Sciatic nerve (tissue), 2 donors: ENCODE data around the gene KRTAP5-6. TPM values are rescaled to one million over a fixed set of nuclear protein-coding genes. Genes with fewer than 3 reads are reported as not detected.
A peak's percentile ranks its signal among the peaks of the same experiment; 100 is the strongest.

Experiments used
- ATAC-seq: fragments of 200-7000 bp; cut with Tn5 transposase; one replicate; pipeline ENCODE4 v1.9.1; 2020; ENCODE audit warnings: mild to moderate bottlenecking, moderate library complexity
- DNase-seq: peaks from one replicate; pipeline ENCODE4 v3.0.0-alpha.2; 2020; ENCODE audit warnings: low spot score
- intact Hi-C: fragments of 100-400 bp; cut with DNase I; formaldehyde crosslinking; loops from one replicate; pipeline ENCODE4 v1.14.2; 2022
- total RNA-seq: library from RNA; stranded (reverse); fragmentation: NEBNext Ultra II Directional; extraction: Animal tissue kit (Norgen Biotek cat#: 25700); gene quantifications from one replicate; pipeline ENCODE4 v1.2.1, GENCODE V29; 2021
- donor health status: DM: no; HTN: no; CAD: no.
- donor health status: DM: no; HTN: no; CAD: no.

The KRTAP5-6 gene
- total RNA-seq, 1 donor from 2014 or later, result not detected

DNA sequence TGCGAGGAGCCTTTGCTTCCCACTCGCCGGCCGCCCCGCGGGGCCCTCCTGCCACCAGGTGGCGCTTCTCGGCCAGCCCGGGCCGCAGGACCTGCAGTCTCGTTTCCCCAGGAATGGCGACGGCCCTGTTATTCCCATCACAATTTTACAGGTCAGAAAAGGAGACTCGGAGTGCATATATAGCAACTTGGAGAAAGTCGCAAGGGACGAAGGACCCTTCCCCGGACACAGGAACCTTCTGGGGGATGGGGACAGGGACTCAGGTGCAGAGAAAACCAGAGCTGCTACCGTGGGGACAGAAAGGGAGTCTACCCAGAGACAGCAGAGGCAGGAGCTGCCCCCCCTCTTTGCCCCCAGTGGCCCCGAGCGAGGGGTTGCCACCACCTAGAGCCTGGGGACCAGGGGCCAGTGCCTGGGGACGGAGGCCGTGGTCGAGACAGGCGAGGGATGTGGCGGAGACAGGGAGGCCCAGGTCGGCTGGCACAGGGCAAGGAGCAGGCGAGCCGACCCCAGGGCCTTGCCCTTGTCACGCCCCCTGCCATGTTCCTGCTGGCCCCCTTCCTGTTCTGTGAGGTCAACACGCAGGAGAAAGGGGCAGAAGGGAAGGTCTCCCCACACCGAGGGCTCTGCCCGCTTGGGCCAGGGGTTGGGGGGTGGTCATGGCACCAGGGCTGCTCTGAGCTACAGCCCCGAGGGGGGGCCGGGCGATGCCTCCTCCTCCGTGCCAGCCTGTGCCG, 3.5 kb upstream of the KRTAP5-6 start:
- peak; percentile 87 for ATAC-seq

DNA sequence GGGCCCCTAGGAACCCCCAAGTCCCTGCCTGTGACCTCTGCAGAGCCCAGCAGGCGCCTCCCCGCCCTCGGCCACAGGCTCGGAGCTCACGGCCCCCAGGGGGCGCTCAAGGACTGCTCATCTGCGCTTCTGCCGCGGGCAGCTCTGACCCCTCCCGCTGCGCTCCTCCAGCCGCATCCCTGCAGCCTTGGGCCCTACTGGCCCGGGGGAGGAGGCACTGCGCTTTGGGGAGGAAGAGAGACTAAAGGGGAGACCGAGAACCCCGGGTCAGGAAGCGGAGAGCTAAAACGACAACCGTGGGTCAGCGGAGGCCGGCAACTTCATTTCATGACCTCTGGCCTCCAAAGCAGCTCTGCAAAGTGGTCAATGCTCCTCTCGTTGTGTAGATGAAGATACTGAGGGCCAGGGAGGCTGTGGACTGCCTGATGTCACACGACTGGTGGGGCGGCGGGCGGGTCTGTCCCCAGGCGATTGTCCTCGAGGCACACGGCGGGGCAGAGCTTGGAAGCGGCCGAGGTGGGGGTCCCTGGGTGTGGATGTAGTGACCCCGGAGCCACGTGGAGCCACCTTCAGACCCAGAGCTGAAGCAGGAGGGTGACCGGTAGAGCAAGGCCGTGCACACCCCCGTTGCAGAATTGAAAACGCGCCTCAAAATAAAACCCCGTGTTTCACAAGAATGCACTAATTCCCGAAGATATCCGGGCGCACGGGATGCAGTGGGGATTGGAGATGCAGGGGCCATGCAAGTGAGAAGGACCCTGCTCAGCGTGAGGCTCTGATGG, 2.7 kb upstream of the KRTAP5-6 start:
- ATAC-seq, result peak; percentile 97
- intact Hi-C loops, result loop anchor here (5.0 kb wide), 1 partner anchor 42 kb away; no protein-coding TSS in a partner anchor
- DNase-seq, result peak; percentile 95

More for the DNA sequence above, 3.5 kb upstream of the KRTAP5-6 start:
- intact Hi-C loops, result loop anchor here (2.0 to 5.0 kb wide), 2 partner anchors 41 to 139 kb away; no protein-coding TSS in a partner anchor
- peak; percentile 90 for DNase-seq

DNA sequence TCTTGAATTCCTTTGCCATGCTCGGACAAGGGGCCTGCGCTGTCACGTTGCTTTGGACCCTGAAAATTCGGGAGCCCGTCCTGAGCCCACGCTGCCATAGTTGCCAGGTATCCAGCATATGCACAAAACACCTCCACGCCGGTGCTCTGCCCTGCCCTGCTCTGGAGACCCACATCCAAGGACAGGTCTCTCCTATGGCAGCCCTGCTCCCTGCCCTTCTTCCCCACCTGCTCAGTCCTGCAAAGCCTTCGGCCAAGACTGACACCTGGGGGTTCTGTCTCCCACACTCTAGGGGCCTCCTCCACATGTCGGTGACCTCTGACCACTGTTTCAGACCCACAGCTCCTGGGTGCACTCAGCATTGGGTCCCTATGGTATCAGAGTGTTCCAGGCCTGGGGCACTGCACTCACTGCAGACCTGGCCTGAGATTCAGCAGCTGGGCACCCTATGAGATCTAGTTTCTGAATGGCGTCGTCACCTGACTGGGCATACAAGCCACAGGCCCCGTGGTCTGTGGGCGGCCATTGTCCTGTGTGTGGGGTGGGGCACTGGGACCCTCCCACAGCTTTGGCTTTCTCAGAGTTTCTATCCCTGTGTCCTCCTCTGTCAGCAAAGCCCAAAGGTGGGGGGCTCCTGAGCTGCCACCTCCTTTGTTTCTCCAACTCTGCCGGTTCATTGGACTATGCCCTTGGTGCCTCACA, 2.0 kb upstream of the KRTAP5-6 start:
- intact Hi-C loops, result loop anchor here (5.0 kb wide), 1 partner anchor 43 kb away; no protein-coding TSS in a partner anchor
- DNase-seq, result no peak
- ATAC-seq, result no peak

DNA sequence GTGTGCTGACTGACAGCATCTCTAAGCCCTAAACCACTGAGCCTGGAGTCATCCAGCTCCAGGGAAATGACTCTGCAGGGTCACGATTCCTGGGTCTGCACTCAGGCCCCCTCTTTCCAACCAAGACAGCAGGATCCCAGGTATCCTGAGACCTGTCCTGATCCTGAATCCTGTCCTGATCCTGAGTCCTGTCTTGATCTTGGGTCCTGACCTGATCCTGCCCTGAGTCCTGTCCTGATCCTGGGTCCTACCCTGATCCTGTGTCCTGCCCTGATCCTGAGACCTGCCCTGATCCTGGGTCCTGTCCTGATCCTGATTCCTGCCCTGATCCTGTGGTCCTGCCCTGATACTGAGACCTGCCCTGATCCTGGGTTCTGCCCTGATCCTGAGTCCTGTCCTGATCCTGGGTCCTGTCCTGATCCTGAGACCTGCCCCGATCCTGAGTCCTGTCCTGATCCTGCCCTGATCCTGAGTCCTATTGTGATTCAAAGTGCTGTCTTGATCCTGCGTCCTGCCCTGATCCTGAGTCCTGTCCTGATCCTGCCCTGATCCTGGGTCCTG, 1.4 kb upstream of the KRTAP5-6 start:
- no peak for DNase-seq
- intact Hi-C loops, result no loop called here
- ATAC-seq, result no peak

DNA sequence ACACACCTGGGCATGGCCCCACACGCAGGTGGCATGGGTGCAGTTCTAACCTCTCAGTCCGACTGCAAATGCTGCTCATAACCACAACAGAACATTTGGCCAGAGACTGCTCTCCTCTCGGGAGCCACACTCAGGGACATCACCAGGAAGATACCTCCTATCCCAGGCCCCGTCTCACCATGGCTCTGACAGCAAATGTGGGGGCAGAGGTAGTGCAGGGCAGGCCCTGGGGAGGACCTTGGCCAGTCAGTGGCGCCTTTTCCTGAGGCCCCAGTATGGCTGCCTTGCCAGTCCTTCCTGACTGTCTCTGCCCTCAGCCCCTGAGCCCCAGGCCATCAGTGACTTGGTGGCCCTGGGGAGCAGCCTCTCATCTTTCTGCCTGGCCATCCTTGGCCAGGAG, 2.8 kb downstream of the KRTAP5-6 start:
- DNase-seq, result peak; percentile 46
- no peak for ATAC-seq
- intact Hi-C loops, result no loop called here

DNA sequence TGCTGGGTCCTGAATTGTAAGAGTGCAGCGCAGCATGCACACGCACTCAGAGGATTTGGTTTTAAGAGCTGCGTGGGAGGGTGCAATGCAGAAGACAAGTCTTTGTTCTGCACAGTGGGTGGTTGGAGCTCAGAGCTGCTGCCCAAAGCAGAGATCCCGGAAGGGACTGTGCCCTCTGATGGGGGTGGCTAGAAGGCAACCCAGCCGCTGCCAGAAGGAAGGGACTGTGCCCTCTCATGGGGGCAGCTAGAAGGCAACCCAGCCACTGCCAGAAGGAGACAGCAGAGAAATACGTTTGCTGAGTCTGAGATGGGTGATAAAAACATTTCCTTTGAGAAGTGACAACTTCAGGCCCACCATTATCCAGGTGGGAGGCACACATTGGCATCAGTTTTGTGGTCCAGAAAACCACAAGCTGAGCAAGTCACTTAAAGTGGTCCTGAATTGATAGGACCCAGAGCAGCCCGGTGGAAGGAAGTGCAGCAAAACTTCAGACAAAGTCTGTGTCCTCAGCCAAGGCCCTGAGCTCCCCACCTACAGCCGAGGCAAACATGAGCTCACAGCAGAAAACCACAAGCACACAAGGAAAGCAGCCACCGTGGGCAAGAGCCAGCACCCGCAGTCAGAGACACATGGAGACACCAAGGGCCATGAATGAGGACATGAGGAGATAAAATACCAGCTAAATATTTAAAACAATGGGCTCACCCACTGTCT, 4.3 kb downstream of the KRTAP5-6 start:
- DNase-seq (no peak), ATAC-seq (peak; percentile 55)
- intact Hi-C loops, result no loop called here

DNA sequence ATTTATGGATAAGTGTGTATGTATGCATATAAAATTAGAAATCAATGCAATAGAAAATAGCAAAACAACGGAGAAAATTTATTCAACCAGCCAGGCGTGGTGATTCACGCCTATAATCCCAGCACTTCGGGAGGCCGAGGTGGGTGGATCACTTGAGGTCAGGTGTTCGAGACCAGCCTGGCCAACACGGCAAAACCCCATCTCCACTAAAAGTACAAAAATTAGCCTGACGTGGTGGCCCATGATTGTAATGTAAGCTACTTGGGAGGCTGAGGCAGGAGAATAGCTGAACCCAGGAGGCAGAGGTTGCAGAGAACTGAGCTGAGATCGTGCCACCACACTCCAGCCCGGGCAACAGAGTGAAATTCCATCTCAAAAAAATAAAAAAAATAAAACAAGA, 5.5 kb downstream of the KRTAP5-6 start:
- intact Hi-C loops, result no loop called here
- DNase-seq (no peak), ATAC-seq (no peak)

DNA sequence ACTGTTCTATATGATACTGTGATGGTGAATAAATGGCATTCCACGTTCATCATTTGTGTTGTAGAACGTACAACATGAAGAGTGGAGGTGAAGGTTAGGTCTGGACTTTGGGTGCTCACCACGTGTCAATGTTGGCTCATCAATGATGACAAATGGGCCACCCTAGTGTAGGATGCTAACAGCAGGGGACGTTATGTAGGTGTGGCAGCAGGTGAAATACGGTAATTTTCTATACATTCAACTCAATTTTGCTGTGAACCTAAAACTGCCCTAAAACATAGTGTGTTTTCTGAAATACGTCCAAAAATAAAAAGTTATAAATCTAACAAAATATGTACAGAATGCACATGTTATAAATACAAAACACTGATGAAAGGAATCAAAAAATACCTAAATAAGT, 6.2 kb downstream of the KRTAP5-6 start:
- DNase-seq (no peak), ATAC-seq (no peak)
- intact Hi-C loops, result no loop called here

DNA sequence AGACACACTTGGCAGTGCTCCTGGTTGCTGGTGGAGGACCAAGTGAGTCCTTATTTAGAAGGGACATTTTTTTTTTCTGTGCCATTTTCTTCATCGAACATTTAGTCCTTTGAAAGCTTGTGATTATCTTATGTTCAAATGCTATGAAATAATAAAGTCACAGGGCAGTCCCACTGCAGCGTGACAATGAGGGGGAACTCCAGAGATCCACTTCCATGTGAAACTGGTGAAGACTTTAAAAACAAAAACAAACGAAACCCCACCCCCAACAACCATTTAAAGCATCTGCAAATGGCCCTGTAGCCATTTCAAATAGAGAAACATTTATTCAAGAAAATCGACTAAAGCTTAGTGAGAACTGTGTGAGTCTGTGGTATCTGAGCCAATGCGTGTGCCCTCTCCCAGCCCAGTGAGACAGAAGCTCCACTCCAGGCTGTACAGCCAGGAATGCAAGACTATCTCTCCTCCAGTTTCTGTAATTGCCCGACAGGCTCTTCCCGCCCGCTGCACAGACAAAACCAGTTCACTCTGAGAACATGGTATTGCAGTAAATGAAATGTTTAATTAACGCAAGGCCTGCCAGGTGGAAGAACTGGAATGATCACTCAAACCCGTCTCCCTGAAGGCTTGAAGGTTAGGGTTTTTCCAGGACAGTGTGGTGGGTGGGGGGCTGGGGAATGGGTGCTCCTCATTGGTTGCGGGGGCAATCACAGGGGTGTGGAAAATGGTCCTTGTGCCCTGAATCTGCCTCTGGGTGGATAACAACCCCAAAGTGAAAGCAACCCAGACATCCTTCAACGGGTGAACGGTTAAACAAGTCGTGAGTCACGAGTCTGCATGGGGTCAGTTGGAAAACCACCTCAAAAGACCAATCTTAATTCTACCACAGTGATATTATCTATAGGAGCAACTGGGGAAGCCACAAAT, 8.4 kb downstream of the KRTAP5-6 start:
- no peak for DNase-seq
- ATAC-seq, result no peak
- intact Hi-C loops, result no loop called here

DNA sequence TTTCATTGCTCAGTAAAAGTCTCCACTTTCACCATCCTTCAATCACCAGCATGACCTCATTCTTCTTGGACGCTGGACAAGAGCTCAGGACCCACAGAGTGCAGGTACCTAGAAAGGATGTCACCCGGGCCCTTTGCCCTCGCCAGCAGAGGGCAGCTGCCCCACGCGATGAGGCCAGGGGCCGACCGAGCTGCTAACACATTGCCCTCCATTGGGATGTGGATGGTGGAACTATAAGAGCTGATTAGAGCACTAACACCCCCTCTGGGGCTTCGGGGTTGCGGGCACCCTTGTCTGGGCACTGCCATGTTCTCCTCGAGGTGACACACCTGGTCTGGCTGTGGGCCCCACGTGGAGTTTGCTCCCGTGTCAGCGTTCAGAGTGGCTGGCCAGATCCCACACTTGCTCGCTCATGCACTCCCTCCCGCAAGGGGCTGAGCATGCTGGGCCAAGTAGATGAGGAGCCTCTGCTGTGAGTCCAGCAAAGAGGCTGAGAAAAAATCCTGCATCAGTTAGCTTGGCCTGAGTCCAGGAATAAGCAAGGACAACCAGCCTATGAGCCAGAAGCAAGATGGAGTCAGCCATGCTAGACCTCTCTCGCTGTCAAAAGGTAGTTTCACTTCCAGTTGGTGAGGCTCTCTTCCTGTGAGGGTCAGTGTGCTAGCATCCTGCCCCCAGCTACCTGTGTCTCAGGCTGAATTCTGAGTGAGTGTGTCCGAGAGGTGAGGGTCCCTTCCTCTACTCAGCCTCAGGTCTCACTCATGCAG, 9.8 kb downstream of the KRTAP5-6 start:
- DNase-seq (peak; percentile 50), ATAC-seq (no peak)
- intact Hi-C loops, result no loop called here

DNA sequence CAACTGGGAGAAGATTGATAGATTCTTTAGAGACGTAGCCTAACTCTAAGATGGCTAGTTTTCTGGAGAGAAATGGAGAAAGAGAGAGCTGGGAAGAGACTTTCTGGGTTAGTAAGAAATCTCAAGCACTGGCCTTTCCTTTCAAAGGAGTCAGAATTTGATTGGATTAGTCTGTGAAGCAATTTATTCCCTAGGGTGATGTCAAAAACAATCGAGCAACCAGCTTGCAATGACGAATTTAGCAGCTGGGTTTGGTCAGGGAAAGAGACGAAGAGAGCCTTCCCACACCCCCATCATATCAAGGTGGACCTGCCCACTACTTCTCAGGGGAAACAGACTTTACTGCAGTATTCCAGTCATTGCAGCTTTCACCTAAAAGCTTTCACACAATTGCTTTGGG, 10.8 kb downstream of the KRTAP5-6 start:
- intact Hi-C loops, result no loop called here
- ATAC-seq (no peak), DNase-seq (no peak)

DNA sequence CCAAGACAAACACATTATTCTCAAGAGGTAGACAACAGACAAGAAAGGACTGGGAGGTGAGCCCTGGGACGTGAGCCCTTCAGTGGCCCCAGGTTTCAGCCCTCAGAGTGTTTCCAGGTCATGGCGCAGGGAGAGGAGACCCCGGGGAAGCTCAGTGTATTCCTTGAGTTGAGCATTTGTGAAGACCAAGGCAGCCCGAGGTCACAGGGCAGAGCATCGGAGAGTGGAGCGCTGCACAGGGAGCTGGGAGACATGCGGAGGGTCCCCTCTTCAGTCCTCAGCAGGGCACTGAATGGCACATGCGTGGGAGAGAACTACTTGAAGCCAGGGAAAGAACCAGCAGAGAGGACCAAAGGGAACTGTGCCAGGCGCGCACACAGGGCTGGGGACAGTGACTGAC, 11.7 kb downstream of the KRTAP5-6 start:
- DNase-seq (peak; percentile 26), ATAC-seq (no peak)
- intact Hi-C loops, result no loop called here

DNA sequence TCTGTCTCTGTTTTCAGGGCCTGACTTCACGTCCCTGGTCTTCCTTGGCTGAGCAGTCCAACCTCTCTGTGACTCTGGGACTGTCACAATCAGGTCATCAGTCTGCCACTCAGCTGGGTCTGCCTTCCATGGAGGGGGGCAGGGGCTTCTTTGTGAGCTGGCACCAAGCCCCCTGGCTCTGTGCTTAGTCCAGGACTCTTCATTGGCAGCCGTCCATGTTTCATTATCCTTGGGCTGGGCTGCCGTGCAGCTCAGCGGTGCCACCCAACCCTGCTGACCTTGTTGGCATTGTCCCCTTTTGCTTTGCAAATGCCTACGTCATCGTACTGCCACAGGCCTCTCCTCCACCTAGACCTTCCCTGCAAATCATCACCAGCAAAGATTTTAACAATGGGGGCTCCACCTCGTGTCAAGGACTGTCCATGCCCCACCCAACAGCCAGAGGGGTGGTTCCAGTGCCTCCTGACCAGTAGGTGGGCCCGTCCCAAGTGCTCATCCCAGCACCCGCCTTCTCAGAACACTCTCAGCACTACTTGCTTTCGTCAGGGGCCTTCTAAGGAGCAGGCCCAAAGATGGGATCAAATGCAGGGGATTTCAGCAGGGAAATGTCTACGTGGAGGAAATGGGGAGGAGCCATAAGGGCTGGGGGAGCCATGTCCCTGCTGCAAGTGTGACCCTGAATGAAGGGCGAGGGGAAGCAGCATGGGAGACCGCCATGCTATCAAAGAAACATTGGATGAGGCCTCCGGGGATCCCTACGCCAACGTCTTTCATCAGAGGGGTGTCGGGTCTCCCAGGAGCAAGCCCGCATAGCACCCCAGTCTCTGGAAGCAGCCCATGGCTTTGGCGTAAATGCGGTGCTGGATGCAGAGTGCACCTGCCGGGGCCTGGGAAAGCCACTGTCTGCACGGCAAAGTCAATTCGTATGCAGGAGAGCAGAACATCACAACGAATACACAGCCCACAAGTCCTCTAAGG, 18.2 kb downstream of the KRTAP5-6 start:
- ATAC-seq (no peak), DNase-seq (peak; percentile 44)
- intact Hi-C loops, result no loop called here

DNA sequence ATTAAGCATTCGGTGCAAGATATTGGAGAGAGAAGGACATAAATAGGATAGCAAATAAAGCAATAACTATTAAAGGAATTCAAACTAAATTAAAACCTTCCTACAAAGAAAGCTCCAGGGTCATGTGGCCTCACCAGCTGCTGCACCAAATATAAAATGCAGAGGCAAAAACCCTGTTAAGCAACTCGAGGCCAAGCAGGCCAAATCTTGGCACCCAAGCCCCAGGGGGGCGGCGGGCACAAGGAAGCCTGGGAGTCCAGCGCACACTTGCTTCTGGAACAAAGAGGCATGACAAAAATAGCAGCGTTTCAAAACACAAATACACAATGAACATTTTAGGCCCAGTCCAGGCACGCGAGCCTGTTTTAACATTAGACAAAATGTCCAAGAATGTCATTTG, 20.8 kb downstream of the KRTAP5-6 start:
- no peak for ATAC-seq
- no peak for DNase-seq
- intact Hi-C loops, result no loop called here

DNA sequence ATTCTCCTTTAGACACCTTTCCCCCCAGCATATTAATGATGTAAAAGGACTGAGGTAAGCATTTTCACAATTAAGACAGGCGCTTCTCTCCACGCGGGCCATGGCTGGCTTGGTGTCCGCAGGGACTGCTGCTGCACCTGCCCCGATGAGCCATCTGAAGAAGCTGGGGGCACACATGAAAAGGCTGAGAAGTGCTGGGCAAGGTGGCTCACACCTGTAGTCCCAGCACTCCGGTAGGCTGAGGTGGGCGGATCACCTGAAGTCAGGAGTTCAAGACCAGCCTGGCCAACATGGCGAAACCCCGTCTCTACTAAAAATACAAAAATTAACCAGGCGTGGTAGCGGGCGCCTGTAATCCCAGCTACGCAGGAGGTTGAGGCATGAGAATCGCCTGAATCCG, 21.3 kb downstream of the KRTAP5-6 start:
- intact Hi-C loops, result no loop called here
- ATAC-seq, result no peak
- DNase-seq, result no peak

DNA sequence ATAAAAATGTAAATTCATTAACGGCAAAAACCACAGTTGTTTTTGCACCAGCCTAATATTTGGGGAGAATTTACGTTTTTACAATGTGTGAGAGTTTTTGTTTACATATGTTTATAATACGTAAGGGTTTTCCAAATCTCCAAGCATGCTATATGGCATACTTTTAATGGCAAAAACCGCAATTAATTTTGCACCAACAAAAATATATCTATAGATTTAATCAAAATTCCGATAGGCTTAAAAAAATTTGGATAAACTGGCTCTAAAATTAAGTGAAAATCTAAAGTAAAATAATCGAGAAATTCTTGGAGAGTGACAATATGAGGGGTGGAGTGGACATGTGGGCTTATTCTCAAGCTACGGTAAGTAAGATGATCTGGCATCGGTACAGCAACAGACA, 22.8 kb downstream of the KRTAP5-6 start:
- no peak for ATAC-seq
- intact Hi-C loops, result no loop called here

More for the DNA sequence above, 22.8 kb downstream of the KRTAP5-6 start:
- DNase-seq, result no peak
